Measurements from ENCODE around the gene ATOH8. TPM values are rescaled to one million over a fixed set of nuclear protein-coding genes. Genes with fewer than 3 reads are reported as not detected.

The ATOH8 gene
- total RNA-seq, 2 experiments from 2014 or later, result 0.44 TPM; not detected in 1

DNA sequence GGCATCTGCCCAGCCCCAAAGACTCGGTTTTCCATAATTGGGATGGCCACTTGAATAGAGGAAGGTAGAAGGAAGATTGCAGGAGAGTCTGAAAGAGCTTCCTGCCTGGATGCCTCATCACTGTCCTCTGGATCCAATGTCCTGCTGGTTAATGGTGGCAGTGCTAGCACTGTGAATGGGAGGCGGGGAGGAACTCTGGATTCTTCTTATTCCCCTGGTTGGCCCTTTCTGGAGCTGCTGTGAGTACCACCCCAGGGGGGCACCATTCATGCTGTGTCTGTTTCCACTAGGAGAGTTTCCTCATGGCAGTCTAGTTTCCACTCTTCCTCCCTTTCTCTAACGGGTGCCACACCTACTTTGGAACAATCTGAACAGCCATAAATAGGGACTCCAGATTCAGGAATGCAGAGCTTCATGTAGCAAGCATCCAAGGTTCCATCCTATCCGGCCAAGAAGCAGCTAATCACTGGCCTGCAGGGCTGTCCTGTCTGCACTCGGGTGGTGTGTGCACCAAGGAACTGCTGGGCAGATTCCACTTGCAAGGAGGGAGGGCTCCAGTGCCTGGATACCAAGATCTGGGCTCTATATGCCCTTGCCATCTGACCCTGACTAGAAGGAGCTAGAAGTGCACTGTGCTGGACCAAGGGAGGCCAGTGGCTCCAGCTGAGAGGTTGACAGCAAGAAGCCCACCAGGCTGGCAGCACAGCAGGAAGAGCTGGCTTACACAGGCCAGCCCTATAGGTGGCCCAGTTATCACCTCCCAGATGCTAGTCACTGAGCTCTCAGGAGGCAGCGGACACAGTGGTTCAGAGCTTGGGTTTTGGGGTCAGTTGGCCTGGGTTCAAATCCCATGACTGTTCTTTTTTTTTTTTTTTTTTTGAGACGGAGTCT is 4.6 kb upstream of the ATOH8 start:
- POLR2A ChIA-PET, result interaction anchor here (0.9 to 1.1 kb wide), 2 partner anchors 17 to 162 kb away, joined by 3 read pairs; no protein-coding TSS in a partner anchor
- no peaks in the 10 kb centered on the region for H3K36me3 ChIP-seq (ENCODE audit: insufficient read depth, low read length)
- no peaks in the 10 kb centered on the region for H3K79me2 ChIP-seq (ENCODE audit: insufficient read depth, low read depth, low read length)
- no peaks in the 10 kb centered on the region for H4K20me1 ChIP-seq (ENCODE audit: insufficient read depth, low read length)
- H3K9me2 ChIP-seq (ENCODE audit: insufficient read depth, low read length), result no peaks in the 10 kb centered on the region
- H3K4me3 ChIP-seq (ENCODE audit: low read depth, low read length, poor library complexity, severe bottlenecking), result no peak overlapping the region
- CTCF ChIA-PET (ENCODE audit: unreplicated experiment), result interaction anchor here (0.8 to 1.6 kb wide), 2 partner anchors 35 to 65 kb away, joined by 3 to 4 read pairs; no protein-coding TSS in a partner anchor
- H3K27ac ChIP-seq (ENCODE audit: low read depth, low read length, poor library complexity, severe bottlenecking), result no peak overlapping the region
- no peak for DNase-seq (ENCODE audit: low spot score)
- peaks cover 9% of the 10 kb centered on the region for H3K4me1 ChIP-seq (ENCODE audit: insufficient read depth, low read length, poor library complexity, severe bottlenecking)
- no TSS peak for BruUV-seq (replicated peaks)
- no peak overlapping the region for H2AFZ ChIP-seq (ENCODE audit: low read length)
- TF ChIP-seq EZH2phosphoT487 (IDR thresholded peaks at IDR 0.05; ENCODE audit: borderline replicate concordance, low read depth, low read length) (no peak), CTCF (conservative IDR thresholded peaks at IDR 0.05; ENCODE audit: low read length) (no peak)
- H3K9me3 ChIP-seq (ENCODE audit: low read length), result no peaks in the 10 kb centered on the region
- intact Hi-C loops (cut with micrococcal nuclease; ENCODE audit: unreplicated experiment), result no loop called here
- no peak overlapping the region for H3K4me2 ChIP-seq (ENCODE audit: low read length)

DNA sequence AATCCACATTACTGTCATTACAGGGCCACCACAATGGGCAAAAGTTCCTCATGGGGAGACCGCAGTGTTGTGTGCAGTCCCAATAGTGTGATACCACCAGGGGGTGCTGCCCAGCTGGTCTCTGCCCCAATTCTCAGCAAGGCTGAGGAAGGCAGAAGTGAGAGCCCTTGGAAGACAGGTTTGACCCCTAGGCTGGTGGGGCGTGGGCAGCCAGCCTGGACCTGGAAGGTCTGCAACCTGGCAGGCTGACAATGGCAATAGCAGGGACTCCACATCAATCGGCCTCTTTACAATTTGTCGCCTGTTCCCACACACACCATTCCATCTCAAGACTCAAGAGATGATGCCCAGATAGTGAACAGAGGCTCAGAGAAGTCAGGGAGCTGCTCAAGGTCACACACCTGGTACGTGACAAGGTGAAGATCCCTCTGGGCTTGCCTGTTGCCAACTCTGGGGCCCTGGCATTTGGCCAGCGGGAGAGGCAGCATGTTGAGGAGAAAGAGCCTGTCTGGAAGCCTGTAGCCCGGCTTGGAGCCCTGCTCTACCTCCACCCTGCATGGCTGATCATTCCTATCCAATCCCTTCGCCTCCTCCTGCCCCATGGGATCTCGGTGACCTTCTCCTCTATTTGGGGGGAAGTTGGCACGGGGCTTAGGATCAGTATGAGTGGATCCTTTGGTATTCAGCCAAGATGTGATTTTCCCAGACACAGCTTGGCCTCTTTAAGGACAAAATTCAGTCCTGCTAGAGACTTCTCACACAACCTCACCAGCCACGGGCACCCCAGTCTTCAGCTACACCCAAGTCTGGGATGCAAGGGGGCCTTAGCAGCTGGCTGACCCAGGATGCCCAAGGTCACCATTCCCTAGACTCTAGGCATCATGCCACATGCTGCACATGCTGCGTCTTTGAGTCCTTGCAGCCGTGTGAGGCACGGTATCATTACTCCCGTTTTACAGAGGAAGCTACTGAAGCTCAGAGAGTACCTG is 2.9 kb upstream of the ATOH8 start:
- BruUV-seq (replicated peaks), result no TSS peak
- no peak overlapping the region for H3K4me3 ChIP-seq (ENCODE audit: low read depth, low read length, poor library complexity, severe bottlenecking)
- TF ChIP-seq EZH2phosphoT487 (IDR thresholded peaks at IDR 0.05; ENCODE audit: borderline replicate concordance, low read depth, low read length) (no peak), CTCF (conservative IDR thresholded peaks at IDR 0.05; ENCODE audit: low read length) (peak; percentile 87)
- H4K20me1 ChIP-seq (ENCODE audit: insufficient read depth, low read length), result no peaks in the 10 kb centered on the region
- no peak overlapping the region for H3K4me2 ChIP-seq (ENCODE audit: low read length)
- H3K4me1 ChIP-seq (ENCODE audit: insufficient read depth, low read length, poor library complexity, severe bottlenecking), result peaks cover 9% of the 10 kb centered on the region
- H3K27ac ChIP-seq (ENCODE audit: low read depth, low read length, poor library complexity, severe bottlenecking), result no peak overlapping the region
- no peaks in the 10 kb centered on the region for H3K9me2 ChIP-seq (ENCODE audit: insufficient read depth, low read length)
- no peaks in the 10 kb centered on the region for H3K79me2 ChIP-seq (ENCODE audit: insufficient read depth, low read depth, low read length)
- ChIA-PET POLR2A (interaction anchor here (1.1 kb wide), 1 partner anchor 19 kb away, joined by 3 read pairs; no protein-coding TSS in a partner anchor), CTCF (ENCODE audit: unreplicated experiment) (no interaction called here)
- intact Hi-C loops (cut with micrococcal nuclease; ENCODE audit: unreplicated experiment), result loop anchor here (1.0 kb wide), 1 partner anchor 63 kb away; no protein-coding TSS in a partner anchor
- peak; percentile 58 for DNase-seq (ENCODE audit: low spot score)
- H3K9me3 ChIP-seq (ENCODE audit: low read length), result no peaks in the 10 kb centered on the region
- H3K36me3 ChIP-seq (ENCODE audit: insufficient read depth, low read length), result no peaks in the 10 kb centered on the region
- H2AFZ ChIP-seq (ENCODE audit: low read length), result no peak overlapping the region
